ENCODE measurements around the gene SP2.

SP2 gene

GRCh38 chr17:47969930-47970724, 74.1 kb downstream of the SP2 start:
- in situ Hi-C loops (cut with MboI; ENCODE audit: low sequenced_read_pairs) = no loop called here

GRCh38 chr17:47970725-47971499, 74.9 kb downstream of the SP2 start, which contains the start of gene CDK5RAP3:
Gene CDK5RAP3 (plus strand): TSS chr17:47971113. CDS start chr17:47971147, 34 bp downstream.
- in situ Hi-C loops (cut with MboI; ENCODE audit: low sequenced_read_pairs) = no loop called here

- in situ Hi-C loops (cut with MboI; ENCODE audit: low sequenced_read_pairs) = no loop called here
These were observed 77.5 kb downstream of the SP2 start for GRCh38 chr17:47973541-47973940.

GRCh38 chr17:47975189-47975822, 79.3 kb downstream of the SP2 start:
- in situ Hi-C loops (cut with MboI; ENCODE audit: low sequenced_read_pairs) = no loop called here

GRCh38 chr17:47975823-47976205, 79.8 kb downstream of the SP2 start:
- in situ Hi-C loops (cut with MboI; ENCODE audit: low sequenced_read_pairs) = no loop called here

- in situ Hi-C loops (cut with MboI; ENCODE audit: low sequenced_read_pairs) = no loop called here
These were observed 82.3 kb downstream of the SP2 start for GRCh38 chr17:47978324-47978723.
